Esophagus squamous epithelium (tissue), 4 donors: ENCODE data around the gene CAMTA1.

Experiments
- POLR2A ChIP-seq, 4 donors: fragments of 450-650 bp; IDR thresholded peaks; one replicate each; pipeline ENCODE4 v1.6.1; 2017; ENCODE audit warnings: antibody characterized with exemption in 4 of 4, mild to moderate bottlenecking in 4 of 4, moderate library complexity in 3 of 4
- TF ChIP-seq, protein P1 (sequence below), 6 experiments: fragments of 450-650 bp in 4 of 6; fragments of 200-600 bp in 2 of 6; sonication (generic) in 2 of 6; IDR thresholded peaks; one replicate each; pipeline ENCODE4 v1.5.1; 2016 to 2019; ENCODE audit warnings: antibody characterized with exemption in 6 of 6, mild to moderate bottlenecking in 4 of 6, moderate library complexity in 4 of 6

DNA sequence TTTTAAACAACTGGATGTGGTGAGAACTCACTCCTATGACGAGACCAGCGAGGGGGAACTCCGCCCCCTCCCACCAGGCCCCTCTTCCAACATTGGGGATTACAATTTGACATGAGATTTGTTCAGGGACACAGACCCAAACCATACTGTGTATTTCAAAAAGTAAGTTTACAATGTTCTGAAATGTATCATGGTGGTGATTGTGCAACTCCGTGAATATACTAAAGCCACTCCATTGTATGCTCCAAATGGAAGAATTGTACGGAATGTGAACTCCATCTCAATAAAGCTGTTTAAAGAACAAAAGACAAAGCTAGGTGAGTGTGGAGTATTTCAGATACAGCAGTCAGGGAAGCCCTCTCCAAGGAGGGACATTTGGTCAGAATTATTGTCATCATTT, 553.8 kb downstream of the CAMTA1 start:
- TF ChIP-seq POLR2A (IDR thresholded peaks at IDR 0.05): no peak
- TF ChIP-seq, protein P1, sequence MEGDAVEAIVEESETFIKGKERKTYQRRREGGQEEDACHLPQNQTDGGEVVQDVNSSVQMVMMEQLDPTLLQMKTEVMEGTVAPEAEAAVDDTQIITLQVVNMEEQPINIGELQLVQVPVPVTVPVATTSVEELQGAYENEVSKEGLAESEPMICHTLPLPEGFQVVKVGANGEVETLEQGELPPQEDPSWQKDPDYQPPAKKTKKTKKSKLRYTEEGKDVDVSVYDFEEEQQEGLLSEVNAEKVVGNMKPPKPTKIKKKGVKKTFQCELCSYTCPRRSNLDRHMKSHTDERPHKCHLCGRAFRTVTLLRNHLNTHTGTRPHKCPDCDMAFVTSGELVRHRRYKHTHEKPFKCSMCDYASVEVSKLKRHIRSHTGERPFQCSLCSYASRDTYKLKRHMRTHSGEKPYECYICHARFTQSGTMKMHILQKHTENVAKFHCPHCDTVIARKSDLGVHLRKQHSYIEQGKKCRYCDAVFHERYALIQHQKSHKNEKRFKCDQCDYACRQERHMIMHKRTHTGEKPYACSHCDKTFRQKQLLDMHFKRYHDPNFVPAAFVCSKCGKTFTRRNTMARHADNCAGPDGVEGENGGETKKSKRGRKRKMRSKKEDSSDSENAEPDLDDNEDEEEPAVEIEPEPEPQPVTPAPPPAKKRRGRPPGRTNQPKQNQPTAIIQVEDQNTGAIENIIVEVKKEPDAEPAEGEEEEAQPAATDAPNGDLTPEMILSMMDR (IDR thresholded peaks at IDR 0.05): no peak
